ENCODE results near the gene GIMAP1. TPM values are rescaled to one million over a fixed set of nuclear protein-coding genes. Genes with fewer than 3 reads are reported as not detected.

Gene GIMAP1
- total RNA-seq, 4 donors from 2014 or later, result 1.8 to 7.4 (median 3.6) TPM

GRCh38 chr7:150759479-150759878 is 43.1 kb downstream of the GIMAP1 start:
- H3K4me1 ChIP-seq, result peaks cover 0 to 6% (median 0%) of the 10 kb centered on the region in 4 donors
- H3K27ac ChIP-seq, result no peak overlapping the region
- DNase-seq, result no peak
- H3K27me3 ChIP-seq, result no peaks in the 10 kb centered on the region
- H3K36me3 ChIP-seq, result no peaks in the 10 kb centered on the region
- H3K4me3 ChIP-seq, result no peak overlapping the region
- no peaks in the 10 kb centered on the region for H3K9me3 ChIP-seq
- no peak for TF ChIP-seq POLR2A (IDR thresholded peaks at IDR 0.05)
- TF ChIP-seq CTCF (IDR thresholded peaks at IDR 0.05), result no peak

- Histone ChIP-seq H3K36me3 (no peaks in the 10 kb centered on the region), H3K27me3 (no peaks in the 10 kb centered on the region), H3K4me1 (peaks cover 0 to 5% (median 0%) of the 10 kb centered on the region in 4 donors), H3K27ac (peak overlapping the region in 2 of 4 donors; percentile 40 to 49), H3K9me3 (no peaks in the 10 kb centered on the region), H3K4me3 (no peak overlapping the region)
- TF ChIP-seq CTCF (IDR thresholded peaks at IDR 0.05) (no peak), POLR2A (IDR thresholded peaks at IDR 0.05) (no peak)
- DNase-seq, result no peak
Measured at GRCh38 chr7:150766334-150766709, 49.9 kb downstream of the GIMAP1 start.

GRCh38 chr7:150769768-150770167 is 53.4 kb downstream of the GIMAP1 start:
- peaks cover 0 to 5% (median 0%) of the 10 kb centered on the region in 4 donors for H3K4me1 ChIP-seq
- no peak overlapping the region for H3K27ac ChIP-seq
- no peaks in the 10 kb centered on the region for H3K9me3 ChIP-seq
- H3K4me3 ChIP-seq, result no peak overlapping the region
- H3K36me3 ChIP-seq, result no peaks in the 10 kb centered on the region
- DNase-seq, result no peak
- TF ChIP-seq CTCF (IDR thresholded peaks at IDR 0.05) (no peak), POLR2A (IDR thresholded peaks at IDR 0.05) (no peak)
- H3K27me3 ChIP-seq, result no peaks in the 10 kb centered on the region

Other genes with a start within 250 kb of the GIMAP1 start
- gene GIMAP7, start 201.7 kb upstream of the GIMAP1 start, total RNA-seq, result 10 to 100 TPM in 1 of 4 donors, 1 to 10 TPM in 3; 4.8 to 16.5 (median 8.5) TPM
- 10 to 100 TPM in 2 of 4 donors, 1 to 10 TPM in 2; 5.1 to 38.0 (median 14.6) TPM for gene GIMAP4, start 149.2 kb upstream of the GIMAP1 start, total RNA-seq
- gene GIMAP6, start 84.2 kb upstream of the GIMAP1 start, total RNA-seq, result 10 to 100 TPM in 2 of 4 donors, 1 to 10 TPM in 2; 7.0 to 35.5 (median 10.6) TPM
- 10 to 100 TPM in 1 of 4 donors, 1 to 10 TPM in 3; 4.8 to 17.3 (median 9.1) TPM for gene GIMAP2, start 30.9 kb upstream of the GIMAP1 start, total RNA-seq
- 10 to 100 TPM; 11.9 to 47.0 (median 24.4) TPM for gene GIMAP5, start 20.8 kb downstream of the GIMAP1 start, total RNA-seq
- 100 to 1,000 TPM in 3 of 4 donors, 10 to 100 TPM in 1; 93.3 to 394 (median 300) TPM for gene TMEM176B, start 83.8 kb downstream of the GIMAP1 start, total RNA-seq
- gene TMEM176A, start 84.2 kb downstream of the GIMAP1 start, total RNA-seq, result 100 to 1,000 TPM in 3 of 4 donors, 10 to 100 TPM in 1; 88.3 to 338 (median 232) TPM
- 1,000 to 10,000 TPM in 2 of 4 donors, 100 to 1,000 TPM in 1, 1 to 10 TPM in 1; 9.1 to 1,314 (median 833) TPM for gene AOC1, start 135.9 kb downstream of the GIMAP1 start, total RNA-seq